ENCODE results near the gene MTSS2. TPM values are rescaled to one million over a fixed set of nuclear protein-coding genes. Genes with fewer than 3 reads are reported as not detected.

The MTSS2 gene
- total and polyA plus RNA-seq, 2 of the 8 experiments (the other 6 are each of a cell fraction or from before 2014, with no cell fraction given), result 23.3 to 36.7 TPM

- TF ChIP-seq CBX8 (IDR thresholded peaks at IDR 0.05; ENCODE audit: borderline replicate concordance, low read depth, low read length) (no peak), BACH1 (IDR thresholded peaks at IDR 0.05; ENCODE audit: low read length) (0 out of 2 replicates have a peak, but pooled peaks have one; percentile 2), SUZ12 (IDR thresholded peaks at IDR 0.05; ENCODE audit: low read length) (no peak), POLR2A (IDR thresholded peaks at IDR 0.05; ENCODE audit: control extremely low read depth in 1 of 2, low read depth in 2 of 2, low read length in 2 of 2) (0 out of 3 replicates have a peak, but pooled peaks of 1 of the 2 experiments have one; percentile 24), PHF8 (conservative IDR thresholded peaks at IDR 0.05; ENCODE audit: low read depth, low read length) (no peak), RBBP5 (IDR thresholded peaks at IDR 0.05; ENCODE audit: borderline replicate concordance, low read depth, low read length) (no peak), CBX5 (IDR thresholded peaks at IDR 0.05; ENCODE audit: low read depth, low read length) (no peak), CEBPB (IDR thresholded peaks at IDR 0.05; ENCODE audit: low read depth, low read length) (no peak), KDM1A (IDR thresholded peaks at IDR 0.05; ENCODE audit: borderline replicate concordance, low read length) (no peak), TCF12 (IDR thresholded peaks at IDR 0.05; ENCODE audit: low read depth, low read length) (peak; percentile 63; the same call in 1 of the 2 replicates), YY1 (IDR thresholded peaks at IDR 0.05; ENCODE audit: low read depth, low read length) (no peak), HDAC2 (IDR thresholded peaks at IDR 0.05; ENCODE audit: borderline replicate concordance in 1 of 2, low read depth in 2 of 2, low read length in 2 of 2) (no peak), RFX5 (IDR thresholded peaks at IDR 0.05; ENCODE audit: borderline replicate concordance, low read depth, low read length) (no peak), KDM5A (IDR thresholded peaks at IDR 0.05; ENCODE audit: low read length) (no peak), SP4 (IDR thresholded peaks at IDR 0.05; ENCODE audit: low read length) (no peak), EGR1 (IDR thresholded peaks at IDR 0.05; ENCODE audit: borderline replicate concordance, low read depth, low read length) (no peak), BRCA1 (IDR thresholded peaks at IDR 0.05; ENCODE audit: low read depth, low read length) (no peak), SIRT6 (IDR thresholded peaks at IDR 0.05; ENCODE audit: low read length) (no peak), HDAC6 (IDR thresholded peaks at IDR 0.05; ENCODE audit: low read depth, low read length) (no peak), SRF (IDR thresholded peaks at IDR 0.05; ENCODE audit: low read depth, low read length) (no peak), JUND (IDR thresholded peaks at IDR 0.05; ENCODE audit: low read length) (peak; percentile 82)
Measured at GRCh38 chr16:70694088-70694867, 8.4 kb upstream of the MTSS2 start (continued).

Measured in H1 (cell line).